H1 (cell line): ENCODE measurements around the gene IP6K3.

Source experiments
- EP300 ChIP-seq, 2 experiments: IDR thresholded peaks; 1 replicate in 1 of 2; 2 replicates in 1 of 2; pipeline ENCODE4 v1.6.1; 2011 to 2012; ENCODE audit warnings: low read depth in 2 of 2, low read length in 2 of 2, mild to moderate bottlenecking in 2 of 2, borderline replicate concordance in 1 of 2, inconsistent platforms in 1 of 2, moderate library complexity in 1 of 2
- KDM1A ChIP-seq: fragments of 200-600, 300-600 bp; sonication (generic); IDR thresholded peaks from 2 replicates; pipeline ENCODE4 v1.7.1; 2016; ENCODE audit warnings: mild to moderate bottlenecking, low read length, borderline replicate concordance
- POLR2A ChIP-seq, 2 experiments: IDR thresholded peaks; 1 replicate in 1 of 2; 2 replicates in 1 of 2; pipeline ENCODE4 v1.6.1; 2011; ENCODE audit warnings: low read depth in 2 of 2, low read length in 2 of 2, mild to moderate bottlenecking in 2 of 2; ENCODE audit errors: control extremely low read depth in 1 of 2
- RFX5 ChIP-seq: IDR thresholded peaks from 2 replicates; pipeline ENCODE4 v1.6.1; 2011; ENCODE audit warnings: low read depth, low read length, improper control_type of control experiment, borderline replicate concordance
- TCF12 ChIP-seq: IDR thresholded peaks from 2 replicates; pipeline ENCODE4 v1.6.1; 2011; ENCODE audit warnings: low read depth, mild to moderate bottlenecking, low read length
- TF ChIP-seq, protein P1 (sequence below), 3 experiments: IDR thresholded peaks; 1 replicate in 2 of 3; 2 replicates in 1 of 3; pipeline versions ENCODE4 v1.5.1 to v1.6.1; 2011; ENCODE audit warnings: low read length in 3 of 3, mild to moderate bottlenecking in 3 of 3, inconsistent platforms in 2 of 3, low read depth in 1 of 3, moderate library complexity in 1 of 3; ENCODE audit not compliant: insufficient read depth in 1 of 3; ENCODE audit errors: control extremely low read depth in 1 of 3
- TF ChIP-seq, protein P2 (sequence below): IDR thresholded peaks from 2 replicates; pipeline ENCODE4 v1.6.1; 2012; ENCODE audit warnings: low read length, inconsistent platforms

- TF ChIP-seq KDM1A, result no peak
- TF ChIP-seq, protein P1, sequence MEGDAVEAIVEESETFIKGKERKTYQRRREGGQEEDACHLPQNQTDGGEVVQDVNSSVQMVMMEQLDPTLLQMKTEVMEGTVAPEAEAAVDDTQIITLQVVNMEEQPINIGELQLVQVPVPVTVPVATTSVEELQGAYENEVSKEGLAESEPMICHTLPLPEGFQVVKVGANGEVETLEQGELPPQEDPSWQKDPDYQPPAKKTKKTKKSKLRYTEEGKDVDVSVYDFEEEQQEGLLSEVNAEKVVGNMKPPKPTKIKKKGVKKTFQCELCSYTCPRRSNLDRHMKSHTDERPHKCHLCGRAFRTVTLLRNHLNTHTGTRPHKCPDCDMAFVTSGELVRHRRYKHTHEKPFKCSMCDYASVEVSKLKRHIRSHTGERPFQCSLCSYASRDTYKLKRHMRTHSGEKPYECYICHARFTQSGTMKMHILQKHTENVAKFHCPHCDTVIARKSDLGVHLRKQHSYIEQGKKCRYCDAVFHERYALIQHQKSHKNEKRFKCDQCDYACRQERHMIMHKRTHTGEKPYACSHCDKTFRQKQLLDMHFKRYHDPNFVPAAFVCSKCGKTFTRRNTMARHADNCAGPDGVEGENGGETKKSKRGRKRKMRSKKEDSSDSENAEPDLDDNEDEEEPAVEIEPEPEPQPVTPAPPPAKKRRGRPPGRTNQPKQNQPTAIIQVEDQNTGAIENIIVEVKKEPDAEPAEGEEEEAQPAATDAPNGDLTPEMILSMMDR (IDR thresholded peaks at IDR 0.05; ENCODE audit: control extremely low read depth in 1 of 3, insufficient read depth in 1 of 3, low read depth in 1 of 3, low read length in 3 of 3), result no peak
- no peak for TF ChIP-seq TCF12
- TF ChIP-seq POLR2A (IDR thresholded peaks at IDR 0.05; ENCODE audit: control extremely low read depth in 1 of 2, low read depth in 2 of 2, low read length in 2 of 2), result no peak
- TF ChIP-seq EP300 (IDR thresholded peaks at IDR 0.05; ENCODE audit: borderline replicate concordance in 1 of 2, low read depth in 2 of 2, low read length in 2 of 2), result no peak
- TF ChIP-seq RFX5, result no peak
- TF ChIP-seq, protein P2, sequence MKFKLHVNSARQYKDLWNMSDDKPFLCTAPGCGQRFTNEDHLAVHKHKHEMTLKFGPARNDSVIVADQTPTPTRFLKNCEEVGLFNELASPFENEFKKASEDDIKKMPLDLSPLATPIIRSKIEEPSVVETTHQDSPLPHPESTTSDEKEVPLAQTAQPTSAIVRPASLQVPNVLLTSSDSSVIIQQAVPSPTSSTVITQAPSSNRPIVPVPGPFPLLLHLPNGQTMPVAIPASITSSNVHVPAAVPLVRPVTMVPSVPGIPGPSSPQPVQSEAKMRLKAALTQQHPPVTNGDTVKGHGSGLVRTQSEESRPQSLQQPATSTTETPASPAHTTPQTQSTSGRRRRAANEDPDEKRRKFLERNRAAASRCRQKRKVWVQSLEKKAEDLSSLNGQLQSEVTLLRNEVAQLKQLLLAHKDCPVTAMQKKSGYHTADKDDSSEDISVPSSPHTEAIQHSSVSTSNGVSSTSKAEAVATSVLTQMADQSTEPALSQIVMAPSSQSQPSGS, result no peak
Measured at GRCh38 chr6:33699739-33700138, 47.0 kb downstream of the IP6K3 start.
